Smooth muscle cell (in vitro differentiated cells): ENCODE results near the gene ARHGAP6. TPM values are rescaled to one million over a fixed set of nuclear protein-coding genes. Genes with fewer than 3 reads are reported as not detected.

Experiments used
- DNase-seq: peaks from one replicate; lab custom pipeline; 2025; ENCODE audit not compliant: unreplicated experiment; lab: John Stamatoyannopoulos, UW
- H2AFZ ChIP-seq: fragments of 200-600 bp; sonication (generic); 2 replicates; pipeline ENCODE4 v1.6.0; 2016; ENCODE audit warnings: antibody characterized with exemption, low read depth, mild to moderate bottlenecking
- H3F3A ChIP-seq: fragments of 200-600 bp; sonication (generic); 2 replicates; pipeline ENCODE4 v1.6.0; 2017; ENCODE audit warnings: antibody characterized with exemption, low read depth
- H3K27ac ChIP-seq: fragments of 200-600 bp; sonication (generic); 2 replicates; pipeline ENCODE4 v1.5.1; 2016; ENCODE audit warnings: low read depth, mild to moderate bottlenecking
- H3K27me3 ChIP-seq: fragments of 200-600 bp; sonication (generic); 2 replicates; pipeline ENCODE4 v1.6.1; 2016; ENCODE audit warnings: low read depth, mild to moderate bottlenecking
- H3K36me3 ChIP-seq: fragments of 200-600 bp; sonication (generic); 2 replicates; pipeline ENCODE4 v1.5.1; 2016; ENCODE audit warnings: low read depth
- H3K4me1 ChIP-seq: fragments of 200-600 bp; sonication (generic); 2 replicates; pipeline ENCODE4 v1.5.1; 2016; ENCODE audit warnings: low read depth
- H3K4me2 ChIP-seq: fragments of 200-600 bp; sonication (generic); 2 replicates; pipeline ENCODE4 v1.6.0; 2016; ENCODE audit warnings: mild to moderate bottlenecking
- H3K4me3 ChIP-seq: fragments of 200-600 bp; sonication (generic); 2 replicates; pipeline ENCODE4 v1.5.1; 2016; ENCODE audit warnings: mild to moderate bottlenecking
- H3K79me2 ChIP-seq: fragments of 200-600 bp; sonication (generic); 2 replicates; pipeline ENCODE4 v1.6.0; 2016; ENCODE audit warnings: low read depth, mild to moderate bottlenecking
- H3K9ac ChIP-seq: fragments of 200-600 bp; sonication (generic); 2 replicates; pipeline ENCODE4 v1.6.0; 2016; ENCODE audit warnings: low read depth
- H3K9me3 ChIP-seq: fragments of 200-600 bp; sonication (generic); replicated peaks from 2 replicates; pipeline ENCODE4 v1.5.1; 2016; ENCODE audit warnings: low read depth
- H4K20me1 ChIP-seq: fragments of 200-600 bp; sonication (generic); 2 replicates; pipeline ENCODE4 v1.6.0; 2016; ENCODE audit warnings: low read depth
- WGBS: methylation state at CpG from one replicate; pipeline ENCODE4 v1.1.7; 2016; ENCODE audit warnings: low lambda C conversion rate; 5-methylcytosine and 5-hydroxymethylcytosine counted together
- polyA plus RNA-seq: library from polyadenylated mRNA; unstranded; fragments of >200 nt; fragmentation: Nextera tagmentation; extraction: Ambion mirVana; gene quantifications from 2 replicates; pipeline ENCODE4 v1.2.1, GENCODE V29; 2016
- total RNA-seq: library from RNA; depleted of rRNA; stranded (reverse); fragments of >200 nt; gene quantifications from 2 replicates; pipeline ENCODE4 v1.2.3, GENCODE V29; 2014
- TF ChIP-seq, protein P1 (sequence below): fragments of 200-600 bp; sonication (generic); IDR thresholded peaks from 2 replicates; pipeline ENCODE4 v1.5.1; 2017; ENCODE audit warnings: borderline replicate concordance, mild to moderate bottlenecking, antibody characterized with exemption; ENCODE audit not compliant: insufficient read depth, poor library complexity, severe bottlenecking

Gene ARHGAP6
- total and polyA plus RNA-seq, 2 experiments from 2014 or later: 0.55 to 0.90 TPM

DNA sequence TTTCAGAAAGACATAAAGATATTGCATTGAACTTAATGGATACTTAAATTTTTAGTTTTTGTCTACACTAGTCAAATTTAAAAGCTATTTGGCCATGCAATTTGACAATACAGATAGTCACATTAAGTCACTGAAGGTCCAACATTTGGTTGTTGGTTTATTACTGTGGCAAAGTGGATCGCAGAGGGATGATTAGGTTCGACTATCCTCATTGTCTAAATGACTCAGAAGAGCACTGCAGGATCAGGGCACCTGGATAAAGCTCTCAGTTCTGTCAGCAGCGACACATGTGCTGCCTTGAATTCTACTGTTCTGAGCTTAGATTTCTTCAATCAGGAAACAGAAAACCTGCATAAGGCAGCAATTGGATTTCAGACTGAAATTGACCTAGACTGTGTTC, 241.8 kb downstream of the ARHGAP6 start:
- Histone ChIP-seq H4K20me1 (no peaks in the 10 kb centered on the region), H2AFZ (no peak overlapping the region), H3K36me3 (no peaks in the 10 kb centered on the region), H3K4me3 (no peak overlapping the region), H3K9me3 (no peaks in the 10 kb centered on the region), H3K4me2 (no peak overlapping the region), H3K4me1 (no peaks in the 10 kb centered on the region), H3K79me2 (no peaks in the 10 kb centered on the region), H3K27me3 (peaks cover 32% of the 10 kb centered on the region), H3K9ac (no peak overlapping the region), H3K27ac (no peak overlapping the region), H3F3A (no peaks in the 10 kb centered on the region)
- no peak for DNase-seq
- 65% methylated on average over 3 of the region's 3 CpGs for WGBS
- TF ChIP-seq, protein P1, sequence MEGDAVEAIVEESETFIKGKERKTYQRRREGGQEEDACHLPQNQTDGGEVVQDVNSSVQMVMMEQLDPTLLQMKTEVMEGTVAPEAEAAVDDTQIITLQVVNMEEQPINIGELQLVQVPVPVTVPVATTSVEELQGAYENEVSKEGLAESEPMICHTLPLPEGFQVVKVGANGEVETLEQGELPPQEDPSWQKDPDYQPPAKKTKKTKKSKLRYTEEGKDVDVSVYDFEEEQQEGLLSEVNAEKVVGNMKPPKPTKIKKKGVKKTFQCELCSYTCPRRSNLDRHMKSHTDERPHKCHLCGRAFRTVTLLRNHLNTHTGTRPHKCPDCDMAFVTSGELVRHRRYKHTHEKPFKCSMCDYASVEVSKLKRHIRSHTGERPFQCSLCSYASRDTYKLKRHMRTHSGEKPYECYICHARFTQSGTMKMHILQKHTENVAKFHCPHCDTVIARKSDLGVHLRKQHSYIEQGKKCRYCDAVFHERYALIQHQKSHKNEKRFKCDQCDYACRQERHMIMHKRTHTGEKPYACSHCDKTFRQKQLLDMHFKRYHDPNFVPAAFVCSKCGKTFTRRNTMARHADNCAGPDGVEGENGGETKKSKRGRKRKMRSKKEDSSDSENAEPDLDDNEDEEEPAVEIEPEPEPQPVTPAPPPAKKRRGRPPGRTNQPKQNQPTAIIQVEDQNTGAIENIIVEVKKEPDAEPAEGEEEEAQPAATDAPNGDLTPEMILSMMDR: no peak

DNA sequence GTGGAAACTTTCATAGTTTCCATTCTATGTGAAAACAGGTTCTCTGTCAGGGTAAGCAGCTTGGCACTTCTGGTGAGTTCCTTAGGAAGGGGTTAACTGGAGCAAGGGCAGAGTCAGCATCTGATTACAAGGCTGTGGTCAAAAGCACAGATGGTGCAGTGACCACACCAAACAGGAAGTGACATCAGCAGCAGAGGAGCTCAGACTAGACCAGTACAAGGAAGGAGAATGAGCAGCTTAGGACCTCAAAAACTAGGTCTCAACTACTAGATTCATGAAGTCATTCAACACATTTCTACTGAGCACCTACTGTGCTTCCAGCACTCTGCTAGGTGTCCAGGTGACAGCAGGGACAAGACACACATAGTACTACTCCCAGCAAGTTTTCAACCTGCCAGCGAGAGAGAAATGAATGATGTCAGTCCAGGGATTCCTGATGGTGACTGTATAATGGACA, 242.3 kb downstream of the ARHGAP6 start:
- no peaks in the 10 kb centered on the region for H3K9me3 ChIP-seq
- no peak overlapping the region for H3K27ac ChIP-seq
- no peak overlapping the region for H3K9ac ChIP-seq
- H2AFZ ChIP-seq: no peak overlapping the region
- 83% methylated on average over 1 of the region's 1 CpG for WGBS
- H3K36me3 ChIP-seq: no peaks in the 10 kb centered on the region
- H3K4me1 ChIP-seq: no peaks in the 10 kb centered on the region
- H3K4me2 ChIP-seq: no peak overlapping the region
- no peaks in the 10 kb centered on the region for H3K79me2 ChIP-seq
- DNase-seq: no peak
- no peaks in the 10 kb centered on the region for H4K20me1 ChIP-seq
- H3K27me3 ChIP-seq: peaks cover 28% of the 10 kb centered on the region
- no peak overlapping the region for H3K4me3 ChIP-seq
- no peaks in the 10 kb centered on the region for H3F3A ChIP-seq
- TF ChIP-seq, protein P1: no peak

DNA sequence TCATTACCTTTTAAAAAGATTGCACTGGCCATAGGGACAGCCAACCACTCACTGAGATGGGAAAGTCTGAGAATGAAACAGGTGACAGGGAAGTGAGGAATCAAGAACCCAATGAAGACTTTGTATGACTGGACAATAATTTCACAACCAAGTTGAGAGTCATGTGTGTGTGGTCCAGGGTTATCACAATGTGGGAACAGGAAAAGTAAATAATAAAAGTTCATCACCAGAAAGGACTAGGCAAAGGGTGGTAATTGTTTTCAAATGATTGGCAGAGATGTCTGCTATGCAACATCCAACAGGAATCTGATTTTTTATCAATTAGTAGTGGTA, 243.2 kb downstream of the ARHGAP6 start:
- TF ChIP-seq, protein P1: no peak
- no peaks in the 10 kb centered on the region for H3K9me3 ChIP-seq
- no peak overlapping the region for H3K9ac ChIP-seq
- H3K4me1 ChIP-seq: no peaks in the 10 kb centered on the region
- no peak overlapping the region for H3K4me3 ChIP-seq
- no peaks in the 10 kb centered on the region for H3F3A ChIP-seq
- no peak overlapping the region for H3K4me2 ChIP-seq
- no peaks in the 10 kb centered on the region for H3K36me3 ChIP-seq
- no peak overlapping the region for H3K27ac ChIP-seq
- peaks cover 27% of the 10 kb centered on the region for H3K27me3 ChIP-seq
- no peak overlapping the region for H2AFZ ChIP-seq
- no peak for DNase-seq
- no peaks in the 10 kb centered on the region for H3K79me2 ChIP-seq
- H4K20me1 ChIP-seq: no peaks in the 10 kb centered on the region

DNA sequence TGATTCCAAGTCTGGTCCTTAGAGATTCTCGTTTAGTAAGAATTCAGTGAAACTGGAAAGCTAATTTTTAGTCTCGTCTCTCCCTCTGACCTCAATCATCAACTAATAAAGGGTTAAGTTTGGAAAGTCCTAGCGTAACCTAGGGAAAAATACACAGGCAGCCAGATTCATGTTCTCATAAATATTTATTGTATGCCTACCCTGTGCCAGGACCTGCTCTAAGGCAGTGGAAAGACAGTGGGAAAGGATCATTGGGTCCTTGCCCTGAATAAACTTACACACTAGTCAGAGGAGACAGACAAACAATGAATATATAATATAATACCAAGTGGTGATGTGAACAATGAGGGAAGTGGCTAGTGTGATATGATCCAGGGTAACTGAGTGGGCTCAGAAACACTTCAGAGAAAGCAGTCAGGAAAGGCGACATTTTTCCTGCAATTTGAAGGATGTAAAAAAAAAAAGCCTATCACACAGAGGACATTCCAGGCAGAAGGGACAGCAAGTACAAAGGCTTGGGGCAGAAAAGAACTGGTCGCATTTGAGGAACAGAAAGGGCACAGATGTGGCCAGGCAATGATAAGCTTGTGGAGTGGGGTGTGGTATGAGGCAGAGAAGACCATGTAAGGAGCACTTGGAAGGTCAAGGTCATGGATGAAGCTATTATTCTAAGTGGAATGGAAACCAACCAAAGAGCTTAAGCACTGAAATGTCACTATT, 243.8 kb downstream of the ARHGAP6 start:
- H3K9me3 ChIP-seq: no peaks in the 10 kb centered on the region
- H4K20me1 ChIP-seq: no peaks in the 10 kb centered on the region
- no peak overlapping the region for H2AFZ ChIP-seq
- H3F3A ChIP-seq: no peaks in the 10 kb centered on the region
- WGBS: 65% methylated on average over 5 of the region's 5 CpGs
- H3K4me2 ChIP-seq: no peak overlapping the region
- no peaks in the 10 kb centered on the region for H3K4me1 ChIP-seq
- TF ChIP-seq, protein P1: no peak
- DNase-seq: no peak
- H3K4me3 ChIP-seq: no peak overlapping the region
- H3K79me2 ChIP-seq: no peaks in the 10 kb centered on the region
- peaks cover 22% of the 10 kb centered on the region for H3K27me3 ChIP-seq
- no peak overlapping the region for H3K27ac ChIP-seq
- H3K36me3 ChIP-seq: no peaks in the 10 kb centered on the region
- H3K9ac ChIP-seq: no peak overlapping the region
